HepG2 (cell line): ENCODE results near the gene SEPTIN2. TPM values are rescaled to one million over a fixed set of nuclear protein-coding genes. Genes with fewer than 3 reads are reported as not detected.

Experiments
- ARID2 ChIP-seq: sonication (generic); formaldehyde crosslinking; IDR thresholded peaks from 2 replicates; pipeline ENCODE4 v1.8.1; 2022; ENCODE audit warnings: mild to moderate bottlenecking, missing genetic modification reagents, borderline replicate concordance
- CEBPB ChIP-seq: IDR thresholded peaks from 2 replicates; pipeline ENCODE4 v1.6.1; 2011; ENCODE audit warnings: low read depth, low read length, improper control_type of control experiment, borderline replicate concordance
- KDM4B ChIP-seq: sonication (generic); formaldehyde crosslinking; IDR thresholded peaks from 2 replicates; pipeline ENCODE4 v1.4.0; 2020; ENCODE audit warnings: missing genetic modification reagents
- MEIS1 ChIP-seq: sonication (generic); formaldehyde crosslinking; IDR thresholded peaks from 2 replicates; pipeline ENCODE4 v1.9.0; 2021; ENCODE audit warnings: mild to moderate bottlenecking, missing genetic modification reagents, moderate library complexity, borderline replicate concordance
- NR2C2 ChIP-seq: sonication (generic); formaldehyde crosslinking; IDR thresholded peaks from 2 replicates; pipeline ENCODE4 v1.4.0; 2020; ENCODE audit warnings: missing genetic modification reagents, mild to moderate bottlenecking, moderate library complexity, borderline replicate concordance
- PHF8 ChIP-seq: sonication (generic); formaldehyde crosslinking; IDR thresholded peaks from 2 replicates; pipeline ENCODE4 v1.5.0; 2020; ENCODE audit warnings: missing genetic modification reagents
- RARG ChIP-seq: sonication (generic); formaldehyde crosslinking; IDR thresholded peaks from 2 replicates; pipeline ENCODE4 v1.4.0; 2020; ENCODE audit warnings: low read depth, mild to moderate bottlenecking, missing genetic modification reagents
- RBAK ChIP-seq: sonication (generic); formaldehyde crosslinking; IDR thresholded peaks from 2 replicates; pipeline ENCODE4 v1.5.1; 2020; ENCODE audit warnings: mild to moderate bottlenecking, missing genetic modification reagents
- RBFOX2 ChIP-seq: fragments of 200-400 bp; formaldehyde crosslinking; IDR thresholded peaks from 2 replicates; pipeline ENCODE4 v1.6.1; 2017; ENCODE audit warnings: low read depth, mild to moderate bottlenecking, low read length
- ZNF7 ChIP-seq: IDR thresholded peaks from 2 replicates; pipeline ENCODE4 v1.6.1; 2016; ENCODE audit warnings: missing biosample characterization, missing genetic modification reagents
- polyA plus RNA-seq, 8 experiments: library from polyadenylated mRNA; depleted of rRNA in 3 of 8; stranded (reverse) in 7 of 8; unstranded in 1 of 8; fragments of >200 nt; fragmentation: Illumina TruSeq in 4 of 8; extraction: Trizol in 4 of 8; gene quantifications; 2 replicates each; pipeline versions ENCODE4 v1.2.1 to v1.2.3, GENCODE V29; 2011 to 2016; ENCODE audit warnings: low read depth in 4 of 8, missing spikeins in 1 of 8, mixed read lengths in 1 of 8; ENCODE audit not compliant: insufficient read depth in 1 of 8
- total RNA-seq, 5 experiments: library from RNA; depleted of rRNA; stranded (reverse); fragments of >200 nt; fragmentation: Illumina TruSeq; extraction: Trizol; gene quantifications; 2 replicates each; pipeline ENCODE4 v1.2.3, GENCODE V29; 2016; ENCODE audit warnings: low read depth in 1 of 5
- TF ChIP-seq, protein P1 (sequence below): sonication (generic); formaldehyde crosslinking; IDR thresholded peaks from 2 replicates; pipeline ENCODE4 v1.4.0; 2020; ENCODE audit warnings: mild to moderate bottlenecking, missing genetic modification reagents
- TF ChIP-seq, protein P2 (sequence below): sonication (generic); formaldehyde crosslinking; IDR thresholded peaks from 2 replicates; pipeline ENCODE4 v1.5.0; 2020; ENCODE audit warnings: mild to moderate bottlenecking, missing genetic modification reagents, borderline replicate concordance
- TF ChIP-seq, protein P3 (sequence below): sonication (generic); formaldehyde crosslinking; IDR thresholded peaks from 2 replicates; pipeline ENCODE4 v1.4.0; 2020; ENCODE audit warnings: low read depth, missing genetic modification reagents

The SEPTIN2 gene
- total and polyA plus RNA-seq, 2 of the 13 experiments (the other 11 are each of a cell fraction or from before 2014, with no cell fraction given) = 493 to 733 TPM

DNA sequence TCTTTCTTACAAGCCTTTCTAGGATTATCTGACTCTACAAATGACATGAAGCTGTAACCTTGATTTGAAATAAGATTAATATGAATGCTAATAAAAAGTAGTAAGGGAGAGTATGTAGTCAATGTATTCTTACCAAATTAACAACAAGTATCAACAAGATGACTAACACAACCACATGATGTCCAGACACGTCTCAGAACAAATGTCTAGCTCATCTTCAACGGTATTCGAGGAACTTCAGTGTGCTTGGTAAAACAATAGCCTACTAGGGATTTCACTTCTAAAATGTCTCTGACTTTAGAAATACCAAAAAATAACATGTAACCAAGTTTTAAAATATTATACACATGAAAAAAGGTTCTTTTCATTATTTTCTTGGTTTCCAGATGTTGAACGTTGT lies 3.6 kb upstream of the SEPTIN2 start (continued):
- TF ChIP-seq, protein P1, sequence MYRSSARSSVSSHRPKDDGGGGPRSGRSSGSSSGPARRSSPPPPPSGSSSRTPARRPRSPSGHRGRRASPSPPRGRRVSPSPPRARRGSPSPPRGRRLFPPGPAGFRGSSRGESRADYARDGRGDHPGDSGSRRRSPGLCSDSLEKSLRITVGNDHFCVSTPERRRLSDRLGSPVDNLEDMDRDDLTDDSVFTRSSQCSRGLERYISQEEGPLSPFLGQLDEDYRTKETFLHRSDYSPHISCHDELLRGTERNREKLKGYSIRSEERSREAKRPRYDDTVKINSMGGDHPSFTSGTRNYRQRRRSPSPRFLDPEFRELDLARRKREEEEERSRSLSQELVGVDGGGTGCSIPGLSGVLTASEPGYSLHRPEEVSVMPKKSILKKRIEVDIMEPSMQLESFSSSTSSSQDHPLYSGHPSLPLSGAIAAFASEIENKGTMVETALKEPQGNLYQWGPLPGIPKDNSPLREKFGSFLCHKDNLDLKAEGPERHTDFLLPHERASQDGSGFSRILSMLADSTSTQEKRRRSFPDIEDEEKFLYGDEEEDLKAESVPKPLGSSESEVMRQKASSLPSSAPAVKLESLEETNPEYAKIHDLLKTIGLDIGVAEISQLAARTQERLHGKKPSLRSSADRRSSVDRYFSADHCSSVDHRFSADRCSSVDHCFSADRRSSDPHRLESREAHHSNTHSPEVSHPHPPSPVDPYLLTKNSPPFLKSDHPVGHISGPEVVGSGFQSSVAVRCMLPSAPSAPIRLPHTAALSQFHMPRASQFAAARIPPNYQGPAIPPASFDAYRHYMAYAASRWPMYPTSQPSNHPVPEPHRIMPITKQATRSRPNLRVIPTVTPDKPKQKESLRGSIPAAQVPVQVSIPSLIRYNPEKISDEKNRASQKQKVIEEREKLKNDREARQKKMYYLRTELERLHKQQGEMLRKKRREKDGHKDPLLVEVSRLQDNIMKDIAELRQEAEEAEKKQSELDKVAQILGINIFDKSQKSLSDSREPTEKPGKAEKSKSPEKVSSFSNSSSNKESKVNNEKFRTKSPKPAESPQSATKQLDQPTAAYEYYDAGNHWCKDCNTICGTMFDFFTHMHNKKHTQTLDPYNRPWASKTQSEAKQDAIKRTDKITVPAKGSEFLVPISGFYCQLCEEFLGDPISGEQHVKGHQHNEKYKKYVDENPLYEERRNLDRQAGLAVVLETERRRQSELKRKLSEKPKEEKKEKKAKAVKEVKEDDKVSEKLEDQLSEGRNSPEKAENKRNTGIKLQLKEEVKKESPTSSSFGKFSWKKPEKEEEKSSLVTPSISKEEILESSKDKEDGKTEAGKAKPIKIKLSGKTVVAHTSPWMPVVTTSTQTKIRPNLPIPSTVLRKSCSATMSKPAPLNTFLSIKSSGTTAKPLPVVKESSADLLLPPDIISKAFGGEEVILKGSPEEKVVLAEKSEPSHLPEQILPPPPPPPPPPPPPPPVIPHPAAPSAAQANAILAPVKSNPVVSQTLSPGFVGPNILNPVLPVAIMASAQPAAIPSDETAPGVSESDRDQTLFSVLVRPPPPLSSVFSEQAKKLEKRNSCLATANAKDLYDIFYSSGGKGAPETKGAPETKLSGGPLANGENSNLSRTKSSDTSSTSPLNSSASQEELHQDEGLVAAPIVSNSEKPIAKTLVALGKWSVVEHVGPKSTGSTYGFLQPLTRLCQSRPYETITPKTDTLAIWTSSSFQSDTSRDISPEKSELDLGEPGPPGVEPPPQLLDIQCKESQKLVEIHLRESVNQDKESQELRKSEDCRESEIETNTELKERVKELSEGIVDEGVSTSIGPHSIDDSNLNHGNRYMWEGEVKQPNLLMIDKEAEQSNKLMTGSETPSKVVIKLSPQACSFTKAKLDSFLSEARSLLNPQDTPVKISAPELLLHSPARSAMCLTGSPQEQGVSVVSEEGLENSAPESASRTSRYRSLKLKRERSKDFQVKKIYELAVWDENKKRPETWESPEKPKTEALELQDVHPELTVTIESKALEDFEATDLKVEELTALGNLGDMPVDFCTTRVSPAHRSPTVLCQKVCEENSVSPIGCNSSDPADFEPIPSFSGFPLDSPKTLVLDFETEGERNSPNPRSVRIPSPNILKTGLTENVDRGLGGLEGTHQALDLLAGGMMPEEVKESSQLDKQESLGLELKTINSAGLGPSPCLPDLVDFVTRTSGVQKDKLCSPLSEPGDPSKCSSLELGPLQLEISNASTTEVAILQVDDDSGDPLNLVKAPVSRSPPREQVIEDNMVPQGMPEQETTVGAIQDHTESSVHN (CRISPR knock-in tag) = no peak
- TF ChIP-seq KDM4B (CRISPR knock-in tag) (no peak), RBAK (CRISPR knock-in tag) (no peak), ZNF7 (CRISPR knock-in tag) (no peak), PHF8 (no peak), RARG (CRISPR knock-in tag) (no peak), CEBPB (no peak), RBFOX2 (peak; percentile 40; the same call in 1 of the 2 replicates), MEIS1 (no peak), ARID2 (CRISPR knock-in tag) (no peak), NR2C2 (CRISPR knock-in tag) (no peak)
- TF ChIP-seq, protein P2, sequence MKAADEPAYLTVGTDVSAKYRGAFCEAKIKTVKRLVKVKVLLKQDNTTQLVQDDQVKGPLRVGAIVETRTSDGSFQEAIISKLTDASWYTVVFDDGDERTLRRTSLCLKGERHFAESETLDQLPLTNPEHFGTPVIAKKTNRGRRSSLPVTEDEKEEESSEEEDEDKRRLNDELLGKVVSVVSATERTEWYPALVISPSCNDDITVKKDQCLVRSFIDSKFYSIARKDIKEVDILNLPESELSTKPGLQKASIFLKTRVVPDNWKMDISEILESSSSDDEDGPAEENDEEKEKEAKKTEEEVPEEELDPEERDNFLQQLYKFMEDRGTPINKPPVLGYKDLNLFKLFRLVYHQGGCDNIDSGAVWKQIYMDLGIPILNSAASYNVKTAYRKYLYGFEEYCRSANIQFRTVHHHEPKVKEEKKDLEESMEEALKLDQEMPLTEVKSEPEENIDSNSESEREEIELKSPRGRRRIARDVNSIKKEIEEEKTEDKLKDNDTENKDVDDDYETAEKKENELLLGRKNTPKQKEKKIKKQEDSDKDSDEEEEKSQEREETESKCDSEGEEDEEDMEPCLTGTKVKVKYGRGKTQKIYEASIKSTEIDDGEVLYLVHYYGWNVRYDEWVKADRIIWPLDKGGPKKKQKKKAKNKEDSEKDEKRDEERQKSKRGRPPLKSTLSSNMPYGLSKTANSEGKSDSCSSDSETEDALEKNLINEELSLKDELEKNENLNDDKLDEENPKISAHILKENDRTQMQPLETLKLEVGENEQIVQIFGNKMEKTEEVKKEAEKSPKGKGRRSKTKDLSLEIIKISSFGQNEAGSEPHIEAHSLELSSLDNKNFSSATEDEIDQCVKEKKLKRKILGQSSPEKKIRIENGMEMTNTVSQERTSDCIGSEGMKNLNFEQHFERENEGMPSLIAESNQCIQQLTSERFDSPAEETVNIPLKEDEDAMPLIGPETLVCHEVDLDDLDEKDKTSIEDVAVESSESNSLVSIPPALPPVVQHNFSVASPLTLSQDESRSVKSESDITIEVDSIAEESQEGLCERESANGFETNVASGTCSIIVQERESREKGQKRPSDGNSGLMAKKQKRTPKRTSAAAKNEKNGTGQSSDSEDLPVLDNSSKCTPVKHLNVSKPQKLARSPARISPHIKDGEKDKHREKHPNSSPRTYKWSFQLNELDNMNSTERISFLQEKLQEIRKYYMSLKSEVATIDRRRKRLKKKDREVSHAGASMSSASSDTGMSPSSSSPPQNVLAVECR (CRISPR knock-in tag) = 0 out of 2 replicates have a peak, but pooled peaks have one; percentile 1
- TF ChIP-seq, protein P3, sequence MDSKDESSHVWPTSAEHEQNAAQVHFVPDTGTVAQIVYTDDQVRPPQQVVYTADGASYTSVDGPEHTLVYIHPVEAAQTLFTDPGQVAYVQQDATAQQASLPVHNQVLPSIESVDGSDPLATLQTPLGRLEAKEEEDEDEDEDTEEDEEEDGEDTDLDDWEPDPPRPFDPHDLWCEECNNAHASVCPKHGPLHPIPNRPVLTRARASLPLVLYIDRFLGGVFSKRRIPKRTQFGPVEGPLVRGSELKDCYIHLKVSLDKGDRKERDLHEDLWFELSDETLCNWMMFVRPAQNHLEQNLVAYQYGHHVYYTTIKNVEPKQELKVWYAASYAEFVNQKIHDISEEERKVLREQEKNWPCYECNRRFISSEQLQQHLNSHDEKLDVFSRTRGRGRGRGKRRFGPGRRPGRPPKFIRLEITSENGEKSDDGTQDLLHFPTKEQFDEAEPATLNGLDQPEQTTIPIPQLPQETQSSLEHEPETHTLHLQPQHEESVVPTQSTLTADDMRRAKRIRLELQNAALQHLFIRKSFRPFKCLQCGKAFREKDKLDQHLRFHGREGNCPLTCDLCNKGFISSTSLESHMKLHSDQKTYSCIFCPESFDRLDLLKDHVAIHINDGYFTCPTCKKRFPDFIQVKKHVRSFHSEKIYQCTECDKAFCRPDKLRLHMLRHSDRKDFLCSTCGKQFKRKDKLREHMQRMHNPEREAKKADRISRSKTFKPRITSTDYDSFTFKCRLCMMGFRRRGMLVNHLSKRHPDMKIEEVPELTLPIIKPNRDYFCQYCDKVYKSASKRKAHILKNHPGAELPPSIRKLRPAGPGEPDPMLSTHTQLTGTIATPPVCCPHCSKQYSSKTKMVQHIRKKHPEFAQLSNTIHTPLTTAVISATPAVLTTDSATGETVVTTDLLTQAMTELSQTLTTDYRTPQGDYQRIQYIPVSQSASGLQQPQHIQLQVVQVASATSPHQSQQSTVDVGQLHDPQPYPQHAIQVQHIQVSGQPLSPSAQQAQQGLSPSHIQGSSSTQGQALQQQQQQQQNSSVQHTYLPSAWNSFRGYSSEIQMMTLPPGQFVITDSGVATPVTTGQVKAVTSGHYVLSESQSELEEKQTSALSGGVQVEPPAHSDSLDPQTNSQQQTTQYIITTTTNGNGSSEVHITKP (CRISPR knock-in tag) = no peak
